ENCODE results near the gene TRHDE.

The TRHDE gene

GRCh38 chr12:72540811-72541210 lies 268.6 kb downstream of the TRHDE start:
- no peaks in the 10 kb centered on the region for H3K27me3 ChIP-seq (ENCODE audit: insufficient read depth, low read length)
- H3K36me3 ChIP-seq (ENCODE audit: insufficient read depth, low read length) = no peaks in the 10 kb centered on the region
- H2AFZ ChIP-seq (ENCODE audit: low read length, unreplicated experiment) = no peak overlapping the region
- no peaks in the 10 kb centered on the region for H3K79me2 ChIP-seq (ENCODE audit: control insufficient read depth, insufficient read depth, low read length, unreplicated experiment)
- no peak overlapping the region for H3K4me3 ChIP-seq (ENCODE audit: low read depth, low read length)
- H3K4me1 ChIP-seq (ENCODE audit: control insufficient read depth, insufficient read depth, low read length, unreplicated experiment) = no peaks in the 10 kb centered on the region
- H3K27ac ChIP-seq (ENCODE audit: low read depth, low read length) = no peak overlapping the region

- H3K36me3 ChIP-seq (ENCODE audit: insufficient read depth, low read length) = no peaks in the 10 kb centered on the region
- H3K27ac ChIP-seq (ENCODE audit: low read depth, low read length) = no peak overlapping the region
- H3K79me2 ChIP-seq (ENCODE audit: control insufficient read depth, insufficient read depth, low read length, unreplicated experiment) = no peaks in the 10 kb centered on the region
- H3K27me3 ChIP-seq (ENCODE audit: insufficient read depth, low read length) = no peaks in the 10 kb centered on the region
- no peak overlapping the region for H2AFZ ChIP-seq (ENCODE audit: low read length, unreplicated experiment)
- H3K4me1 ChIP-seq (ENCODE audit: control insufficient read depth, insufficient read depth, low read length, unreplicated experiment) = no peaks in the 10 kb centered on the region
- H3K4me3 ChIP-seq (ENCODE audit: low read depth, low read length) = no peak overlapping the region
Measured at GRCh38 chr12:72543777-72544467, 271.8 kb downstream of the TRHDE start.

GRCh38 chr12:72546106-72546505 lies 273.9 kb downstream of the TRHDE start:
- Histone ChIP-seq H3K4me3 (ENCODE audit: low read depth, low read length) (no peak overlapping the region), H3K79me2 (ENCODE audit: control insufficient read depth, insufficient read depth, low read length, unreplicated experiment) (no peaks in the 10 kb centered on the region), H2AFZ (ENCODE audit: low read length, unreplicated experiment) (no peak overlapping the region), H3K27me3 (ENCODE audit: insufficient read depth, low read length) (no peaks in the 10 kb centered on the region), H3K36me3 (ENCODE audit: insufficient read depth, low read length) (no peaks in the 10 kb centered on the region), H3K27ac (ENCODE audit: low read depth, low read length) (no peak overlapping the region), H3K4me1 (ENCODE audit: control insufficient read depth, insufficient read depth, low read length, unreplicated experiment) (no peaks in the 10 kb centered on the region)

DNA sequence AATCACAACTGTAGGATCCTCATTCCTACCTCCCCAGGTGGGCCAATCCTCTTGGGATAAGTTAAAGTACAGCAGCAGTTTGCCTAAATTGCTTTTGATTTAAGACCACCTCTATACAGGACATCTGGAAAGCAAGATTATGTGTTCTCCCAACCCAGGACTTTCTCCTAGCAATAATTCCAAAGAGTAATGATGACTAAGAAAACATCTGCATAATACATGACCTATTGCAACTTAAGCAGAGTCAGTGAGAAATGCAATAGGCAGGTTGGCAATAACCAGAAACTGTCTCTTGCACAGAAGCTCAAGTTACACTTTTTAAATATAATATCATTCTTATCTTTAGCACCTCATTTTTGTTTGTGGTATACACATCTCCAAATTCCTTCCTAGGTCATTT lies 275.4 kb downstream of the TRHDE start:
- Histone ChIP-seq H3K36me3 (ENCODE audit: insufficient read depth, low read length) (no peaks in the 10 kb centered on the region), H3K4me1 (ENCODE audit: control insufficient read depth, insufficient read depth, low read length, unreplicated experiment) (no peaks in the 10 kb centered on the region), H3K27me3 (ENCODE audit: insufficient read depth, low read length) (no peaks in the 10 kb centered on the region), H2AFZ (ENCODE audit: low read length, unreplicated experiment) (no peak overlapping the region), H3K27ac (ENCODE audit: low read depth, low read length) (no peak overlapping the region), H3K4me3 (ENCODE audit: low read depth, low read length) (no peak overlapping the region), H3K79me2 (ENCODE audit: control insufficient read depth, insufficient read depth, low read length, unreplicated experiment) (no peaks in the 10 kb centered on the region)

DNA sequence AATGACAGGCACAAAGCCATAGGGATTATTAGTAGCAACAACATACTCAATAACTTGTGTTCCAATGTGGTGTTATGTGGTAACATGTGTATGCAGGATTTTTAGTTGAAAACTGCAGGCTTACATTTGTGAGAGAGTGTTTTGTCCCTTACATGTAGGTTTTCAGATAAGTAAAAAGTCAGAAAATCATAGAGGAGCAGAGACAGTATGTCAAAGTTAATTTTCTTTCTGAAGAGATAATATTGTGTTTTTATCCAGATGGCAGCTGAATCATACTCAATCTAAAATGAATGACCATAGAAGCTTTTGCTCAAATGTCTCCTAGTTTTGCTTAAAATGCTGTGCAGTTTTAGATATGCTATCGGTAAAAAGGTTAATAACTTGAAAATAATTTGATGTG lies 277.0 kb downstream of the TRHDE start:
- H3K4me3 ChIP-seq (ENCODE audit: low read depth, low read length) = no peak overlapping the region
- H3K27me3 ChIP-seq (ENCODE audit: insufficient read depth, low read length) = no peaks in the 10 kb centered on the region
- H2AFZ ChIP-seq (ENCODE audit: low read length, unreplicated experiment) = no peak overlapping the region
- H3K27ac ChIP-seq (ENCODE audit: low read depth, low read length) = no peak overlapping the region
- H3K79me2 ChIP-seq (ENCODE audit: control insufficient read depth, insufficient read depth, low read length, unreplicated experiment) = no peaks in the 10 kb centered on the region
- no peaks in the 10 kb centered on the region for H3K36me3 ChIP-seq (ENCODE audit: insufficient read depth, low read length)
- no peaks in the 10 kb centered on the region for H3K4me1 ChIP-seq (ENCODE audit: control insufficient read depth, insufficient read depth, low read length, unreplicated experiment)

GRCh38 chr12:72560003-72560769 lies 288.0 kb downstream of the TRHDE start:
- Histone ChIP-seq H2AFZ (ENCODE audit: low read length, unreplicated experiment) (no peak overlapping the region), H3K27ac (ENCODE audit: low read depth, low read length) (no peak overlapping the region), H3K36me3 (ENCODE audit: insufficient read depth, low read length) (no peaks in the 10 kb centered on the region), H3K27me3 (ENCODE audit: insufficient read depth, low read length) (no peaks in the 10 kb centered on the region), H3K79me2 (ENCODE audit: control insufficient read depth, insufficient read depth, low read length, unreplicated experiment) (no peaks in the 10 kb centered on the region), H3K4me3 (ENCODE audit: low read depth, low read length) (no peak overlapping the region), H3K4me1 (ENCODE audit: control insufficient read depth, insufficient read depth, low read length, unreplicated experiment) (no peaks in the 10 kb centered on the region)

- Histone ChIP-seq H3K4me1 (ENCODE audit: control insufficient read depth, insufficient read depth, low read length, unreplicated experiment) (no peaks in the 10 kb centered on the region), H3K27me3 (ENCODE audit: insufficient read depth, low read length) (no peaks in the 10 kb centered on the region), H3K27ac (ENCODE audit: low read depth, low read length) (no peak overlapping the region), H3K4me3 (ENCODE audit: low read depth, low read length) (no peak overlapping the region), H2AFZ (ENCODE audit: low read length, unreplicated experiment) (no peak overlapping the region), H3K36me3 (ENCODE audit: insufficient read depth, low read length) (no peaks in the 10 kb centered on the region), H3K79me2 (ENCODE audit: control insufficient read depth, insufficient read depth, low read length, unreplicated experiment) (no peaks in the 10 kb centered on the region)
Measured at GRCh38 chr12:72570601-72571000, 298.4 kb downstream of the TRHDE start.

DNA sequence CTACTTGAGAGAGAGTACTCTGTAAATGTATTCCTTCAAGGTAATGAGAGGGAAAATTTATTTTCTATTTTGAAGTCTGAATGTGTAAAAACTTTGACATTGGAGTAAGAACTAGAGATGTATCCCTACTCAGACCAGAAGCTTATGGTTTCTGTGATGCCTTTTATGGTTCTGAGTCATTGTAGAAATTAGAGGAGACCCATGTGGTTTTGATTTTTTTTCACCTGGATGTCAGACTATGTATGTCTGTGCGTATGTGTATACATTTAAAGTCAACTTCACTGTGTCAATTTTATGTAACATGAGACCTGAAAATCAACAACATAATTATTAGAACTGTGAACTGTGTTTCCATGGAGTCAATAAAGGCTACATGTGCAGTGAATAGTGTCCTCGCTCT lies 302.0 kb downstream of the TRHDE start:
- Histone ChIP-seq H3K79me2 (ENCODE audit: control insufficient read depth, insufficient read depth, low read length, unreplicated experiment) (no peaks in the 10 kb centered on the region), H3K4me3 (ENCODE audit: low read depth, low read length) (no peak overlapping the region), H3K36me3 (ENCODE audit: insufficient read depth, low read length) (no peaks in the 10 kb centered on the region), H3K27me3 (ENCODE audit: insufficient read depth, low read length) (no peaks in the 10 kb centered on the region), H3K4me1 (ENCODE audit: control insufficient read depth, insufficient read depth, low read length, unreplicated experiment) (no peaks in the 10 kb centered on the region), H3K27ac (ENCODE audit: low read depth, low read length) (no peak overlapping the region), H2AFZ (ENCODE audit: low read length, unreplicated experiment) (no peak overlapping the region)

DNA sequence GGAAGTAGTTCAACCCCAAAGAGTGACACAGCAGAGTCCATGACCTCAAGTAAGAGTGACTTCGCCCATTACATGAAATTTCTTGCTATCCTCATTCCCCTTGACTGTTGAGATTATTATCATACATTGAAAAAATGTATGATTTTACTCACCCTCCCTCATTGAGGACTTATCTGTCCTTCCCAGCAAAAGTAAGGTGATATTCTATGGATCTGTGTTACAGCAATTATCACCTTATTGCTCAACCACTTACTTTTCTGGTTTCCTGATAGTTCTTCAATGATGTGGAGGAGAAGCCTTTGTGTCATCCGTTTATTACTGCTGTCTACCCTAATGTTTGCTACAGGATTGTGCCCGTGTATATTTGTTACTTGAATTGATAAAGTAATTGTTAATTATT lies 306.2 kb downstream of the TRHDE start:
- no peak overlapping the region for H3K27ac ChIP-seq (ENCODE audit: low read depth, low read length)
- no peaks in the 10 kb centered on the region for H3K79me2 ChIP-seq (ENCODE audit: control insufficient read depth, insufficient read depth, low read length, unreplicated experiment)
- no peaks in the 10 kb centered on the region for H3K4me1 ChIP-seq (ENCODE audit: control insufficient read depth, insufficient read depth, low read length, unreplicated experiment)
- H2AFZ ChIP-seq (ENCODE audit: low read length, unreplicated experiment) = no peak overlapping the region
- H3K36me3 ChIP-seq (ENCODE audit: insufficient read depth, low read length) = no peaks in the 10 kb centered on the region
- H3K27me3 ChIP-seq (ENCODE audit: insufficient read depth, low read length) = no peaks in the 10 kb centered on the region
- H3K4me3 ChIP-seq (ENCODE audit: low read depth, low read length) = no peak overlapping the region

GRCh38 chr12:72586456-72586855 lies 314.3 kb downstream of the TRHDE start:
- no peaks in the 10 kb centered on the region for H3K27me3 ChIP-seq (ENCODE audit: insufficient read depth, low read length)
- H3K4me3 ChIP-seq (ENCODE audit: low read depth, low read length) = no peak overlapping the region
- no peak overlapping the region for H2AFZ ChIP-seq (ENCODE audit: low read length, unreplicated experiment)
- H3K27ac ChIP-seq (ENCODE audit: low read depth, low read length) = no peak overlapping the region
- H3K79me2 ChIP-seq (ENCODE audit: control insufficient read depth, insufficient read depth, low read length, unreplicated experiment) = no peaks in the 10 kb centered on the region
- no peaks in the 10 kb centered on the region for H3K36me3 ChIP-seq (ENCODE audit: insufficient read depth, low read length)
- H3K4me1 ChIP-seq (ENCODE audit: control insufficient read depth, insufficient read depth, low read length, unreplicated experiment) = no peaks in the 10 kb centered on the region

GRCh38 chr12:72602581-72602980 lies 330.4 kb downstream of the TRHDE start:
- no peaks in the 10 kb centered on the region for H3K27me3 ChIP-seq (ENCODE audit: insufficient read depth, low read length)
- no peaks in the 10 kb centered on the region for H3K4me1 ChIP-seq (ENCODE audit: control insufficient read depth, insufficient read depth, low read length, unreplicated experiment)
- no peaks in the 10 kb centered on the region for H3K36me3 ChIP-seq (ENCODE audit: insufficient read depth, low read length)
- H2AFZ ChIP-seq (ENCODE audit: low read length, unreplicated experiment) = no peak overlapping the region
- no peak overlapping the region for H3K27ac ChIP-seq (ENCODE audit: low read depth, low read length)
- H3K4me3 ChIP-seq (ENCODE audit: low read depth, low read length) = no peak overlapping the region
- no peaks in the 10 kb centered on the region for H3K79me2 ChIP-seq (ENCODE audit: control insufficient read depth, insufficient read depth, low read length, unreplicated experiment)

Data from ACC112 (cell line).